Ectodermal cell (in vitro differentiated cells): Measurements from ENCODE around the gene ZNF618.

Experiments
- H3K27ac ChIP-seq: 2 replicates; pipeline ENCODE4 v1.7.0; 2013; ENCODE audit warnings: mild to moderate bottlenecking, low read depth, low read length; ENCODE audit not compliant: insufficient read depth, poor library complexity, severe bottlenecking
- H3K27me3 ChIP-seq: 2 replicates; pipeline ENCODE4 v1.7.0; 2013; ENCODE audit warnings: mild to moderate bottlenecking, low read length; ENCODE audit not compliant: insufficient read depth, control insufficient read depth, poor library complexity, severe bottlenecking
- H3K36me3 ChIP-seq: one replicate; pipeline ENCODE4 v1.7.0; 2013; ENCODE audit warnings: low read length; ENCODE audit not compliant: control insufficient read depth, insufficient read depth
- H3K4me1 ChIP-seq: one replicate; pipeline ENCODE4 v1.7.0; 2013; ENCODE audit warnings: low read length; ENCODE audit not compliant: control insufficient read depth, insufficient read depth
- H3K4me3 ChIP-seq: 2 replicates; pipeline ENCODE4 v1.7.0; 2013; ENCODE audit warnings: low read depth, low read length, control low read depth; ENCODE audit not compliant: insufficient read depth
- H3K9me3 ChIP-seq: 2 replicates; pipeline ENCODE4 v1.7.0; 2013; ENCODE audit warnings: mild to moderate bottlenecking, low read length, moderate library complexity; ENCODE audit not compliant: control insufficient read depth
- WGBS, 2 experiments: methylation state at CpG; one replicate each; pipeline ENCODE4 v1.1.7; 2013; ENCODE audit warnings: missing lambda C conversion rate in 2 of 2; 5-methylcytosine and 5-hydroxymethylcytosine counted together

ZNF618 gene

GRCh38 chr9:113918697-113919350 is 42.7 kb downstream of the ZNF618 start:
- Histone ChIP-seq H3K36me3 (peaks cover 3% of the 10 kb centered on the region), H3K9me3 (no peaks in the 10 kb centered on the region), H3K27me3 (no peaks in the 10 kb centered on the region), H3K27ac (no peak overlapping the region), H3K4me3 (no peak overlapping the region), H3K4me1 (no peaks in the 10 kb centered on the region)
- 86 to 93% methylated on average over 8 of the region's 8 CpGs for WGBS, 2 experiments

- Histone ChIP-seq H3K9me3 (no peaks in the 10 kb centered on the region), H3K36me3 (peaks cover 3% of the 10 kb centered on the region), H3K27ac (no peak overlapping the region), H3K4me3 (no peak overlapping the region), H3K27me3 (no peaks in the 10 kb centered on the region), H3K4me1 (no peaks in the 10 kb centered on the region)
- 91 to 93% methylated on average over 9 of the region's 9 CpGs for WGBS, 2 experiments
These were observed 43.3 kb downstream of the ZNF618 start for GRCh38 chr9:113919382-113919781.

DNA sequence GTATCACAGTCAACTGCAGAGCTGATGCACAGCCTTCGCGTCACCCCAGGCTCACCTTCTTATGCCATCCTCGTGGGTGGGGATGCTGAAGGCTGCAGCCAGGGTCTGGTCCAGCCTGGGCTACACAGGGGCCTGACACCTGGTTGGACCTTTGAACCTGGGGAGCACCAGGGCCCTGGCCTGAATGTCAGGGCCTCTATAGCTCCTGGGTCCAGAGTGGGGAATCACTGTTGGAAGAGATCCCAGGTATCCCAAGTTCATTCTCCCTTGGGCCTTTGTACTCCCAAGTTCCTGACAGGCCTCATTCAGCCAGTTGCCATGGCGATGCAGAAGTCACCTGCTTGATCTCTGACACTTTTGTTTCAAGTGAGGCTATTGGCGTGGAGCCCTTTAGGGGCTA is 43.8 kb downstream of the ZNF618 start:
- no peak overlapping the region for H3K4me3 ChIP-seq
- 92 to 95% methylated on average over 5 of the region's 5 CpGs for WGBS, 2 experiments
- H3K27me3 ChIP-seq, result no peaks in the 10 kb centered on the region
- no peaks in the 10 kb centered on the region for H3K9me3 ChIP-seq
- no peaks in the 10 kb centered on the region for H3K4me1 ChIP-seq
- H3K36me3 ChIP-seq, result peaks cover 3% of the 10 kb centered on the region
- no peak overlapping the region for H3K27ac ChIP-seq

DNA sequence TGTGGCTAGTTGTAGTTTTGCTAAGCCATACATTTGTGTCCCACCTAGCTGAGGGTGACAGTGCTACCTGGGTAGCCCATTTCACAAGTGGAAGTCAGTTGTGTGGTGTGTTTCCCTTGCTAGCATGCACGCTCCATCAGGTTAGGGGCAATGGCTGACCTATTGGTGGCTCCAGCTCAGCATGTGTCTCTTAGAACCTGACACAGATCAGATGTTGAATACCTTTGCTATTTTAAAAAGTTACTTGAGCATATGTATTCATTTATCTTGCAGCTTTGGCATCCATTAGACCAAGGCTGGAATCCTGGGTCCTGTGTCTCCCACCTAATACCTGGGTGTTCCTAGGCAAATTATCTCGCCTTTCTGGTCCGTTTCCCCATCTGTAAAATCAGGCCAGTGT is 44.8 kb downstream of the ZNF618 start:
- peaks cover 3% of the 10 kb centered on the region for H3K36me3 ChIP-seq
- H3K9me3 ChIP-seq, result no peaks in the 10 kb centered on the region
- no peak overlapping the region for H3K27ac ChIP-seq
- WGBS, 2 experiments, result 94 to 98% methylated on average over 3 of the region's 3 CpGs
- H3K4me1 ChIP-seq, result no peaks in the 10 kb centered on the region
- no peaks in the 10 kb centered on the region for H3K27me3 ChIP-seq
- no peak overlapping the region for H3K4me3 ChIP-seq

GRCh38 chr9:113921396-113921925 is 45.4 kb downstream of the ZNF618 start:
- WGBS, 2 experiments, result 93 to 95% methylated on average over 2 to 3 of the region's 3 CpGs
- Histone ChIP-seq H3K9me3 (no peaks in the 10 kb centered on the region), H3K27me3 (no peaks in the 10 kb centered on the region), H3K4me1 (no peaks in the 10 kb centered on the region), H3K36me3 (peaks cover 3% of the 10 kb centered on the region), H3K4me3 (no peak overlapping the region), H3K27ac (no peak overlapping the region)

DNA sequence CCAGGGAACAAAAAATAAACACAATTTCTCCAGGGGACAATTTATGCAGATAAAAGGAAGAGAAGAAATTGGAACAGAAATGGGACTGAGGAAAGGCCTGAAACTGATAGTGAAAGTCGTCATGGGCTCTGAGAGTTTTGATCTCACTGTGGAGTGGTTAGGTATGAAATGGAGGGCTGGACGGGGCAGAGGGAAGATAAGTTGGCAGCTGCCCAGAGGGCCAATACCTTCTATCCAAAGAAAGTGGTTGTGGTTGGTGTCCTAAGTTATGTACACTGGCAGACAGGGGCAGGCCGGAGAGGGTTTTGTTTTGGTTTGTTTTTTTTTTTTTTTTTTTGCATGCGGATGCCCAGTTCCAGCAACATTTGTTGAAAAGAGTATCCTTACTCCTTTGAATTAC is 46.1 kb downstream of the ZNF618 start:
- Histone ChIP-seq H3K9me3 (no peaks in the 10 kb centered on the region), H3K4me3 (no peak overlapping the region), H3K27me3 (no peaks in the 10 kb centered on the region), H3K27ac (no peak overlapping the region), H3K4me1 (no peaks in the 10 kb centered on the region), H3K36me3 (peaks cover 5% of the 10 kb centered on the region)
- 91 to 97% methylated on average over 3 of the region's 4 CpGs for WGBS, 2 experiments

- 91% methylated on average over 1 of the region's 1 CpG; no CpG with 5 or more reads in 1 of the 2 experiments for WGBS, 2 experiments
- Histone ChIP-seq H3K4me3 (no peak overlapping the region), H3K4me1 (peaks cover 14% of the 10 kb centered on the region), H3K9me3 (peaks cover 2% of the 10 kb centered on the region), H3K36me3 (peaks cover 5% of the 10 kb centered on the region), H3K27me3 (no peaks in the 10 kb centered on the region), H3K27ac (no peak overlapping the region)
These were observed 50.1 kb downstream of the ZNF618 start for GRCh38 chr9:113926211-113926610.

DNA sequence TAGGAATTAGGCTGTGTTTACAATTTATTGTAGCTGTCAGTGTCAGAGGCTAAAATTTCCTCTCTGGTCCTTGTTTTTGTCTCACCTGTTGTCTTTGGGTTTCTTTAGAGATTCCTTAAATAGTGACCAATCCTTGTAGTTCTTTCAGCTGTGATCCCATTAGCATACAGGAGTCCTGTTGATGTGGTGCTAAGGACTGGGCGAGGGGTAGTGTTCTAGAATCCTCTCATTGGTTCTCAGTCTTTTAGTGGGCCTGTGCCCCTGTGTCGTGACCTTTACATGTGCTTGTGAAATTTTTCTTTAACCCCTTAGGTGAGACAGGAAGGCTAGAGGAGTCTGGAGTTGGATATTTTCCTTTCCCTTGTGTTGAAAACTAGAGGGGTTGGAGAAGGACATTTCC is 51.2 kb downstream of the ZNF618 start:
- Histone ChIP-seq H3K9me3 (peaks cover 2% of the 10 kb centered on the region), H3K4me1 (peaks cover 15% of the 10 kb centered on the region), H3K27ac (no peak overlapping the region), H3K27me3 (no peaks in the 10 kb centered on the region), H3K4me3 (no peak overlapping the region), H3K36me3 (peaks cover 2% of the 10 kb centered on the region)
- 63 to 65% methylated on average over 2 of the region's 2 CpGs for WGBS, 2 experiments

DNA sequence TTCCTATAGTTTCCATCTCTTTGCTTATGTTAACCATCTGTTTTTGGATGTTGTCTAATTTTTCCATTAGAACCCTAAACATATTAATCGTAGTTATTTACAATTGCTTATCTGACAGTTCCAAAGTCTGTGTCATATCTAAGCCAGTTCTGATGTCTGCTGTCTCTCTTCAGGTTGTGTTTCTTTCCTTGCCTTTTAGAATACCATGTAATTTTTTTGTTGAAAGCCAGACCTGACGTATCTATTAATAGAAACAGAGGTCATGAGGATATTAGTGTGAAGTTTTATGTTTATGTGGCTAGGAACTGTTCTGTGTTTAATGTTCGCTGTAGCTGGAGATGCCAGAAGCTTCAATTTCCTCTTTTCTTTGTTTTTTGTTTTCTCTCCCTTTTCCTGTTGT is 52.2 kb downstream of the ZNF618 start:
- WGBS, 2 experiments, result 79 to 82% methylated on average over 3 of the region's 3 CpGs
- Histone ChIP-seq H3K4me1 (peaks cover 15% of the 10 kb centered on the region), H3K27ac (no peak overlapping the region), H3K9me3 (peaks cover 2% of the 10 kb centered on the region), H3K36me3 (peaks cover 2% of the 10 kb centered on the region), H3K27me3 (no peaks in the 10 kb centered on the region), H3K4me3 (no peak overlapping the region)

DNA sequence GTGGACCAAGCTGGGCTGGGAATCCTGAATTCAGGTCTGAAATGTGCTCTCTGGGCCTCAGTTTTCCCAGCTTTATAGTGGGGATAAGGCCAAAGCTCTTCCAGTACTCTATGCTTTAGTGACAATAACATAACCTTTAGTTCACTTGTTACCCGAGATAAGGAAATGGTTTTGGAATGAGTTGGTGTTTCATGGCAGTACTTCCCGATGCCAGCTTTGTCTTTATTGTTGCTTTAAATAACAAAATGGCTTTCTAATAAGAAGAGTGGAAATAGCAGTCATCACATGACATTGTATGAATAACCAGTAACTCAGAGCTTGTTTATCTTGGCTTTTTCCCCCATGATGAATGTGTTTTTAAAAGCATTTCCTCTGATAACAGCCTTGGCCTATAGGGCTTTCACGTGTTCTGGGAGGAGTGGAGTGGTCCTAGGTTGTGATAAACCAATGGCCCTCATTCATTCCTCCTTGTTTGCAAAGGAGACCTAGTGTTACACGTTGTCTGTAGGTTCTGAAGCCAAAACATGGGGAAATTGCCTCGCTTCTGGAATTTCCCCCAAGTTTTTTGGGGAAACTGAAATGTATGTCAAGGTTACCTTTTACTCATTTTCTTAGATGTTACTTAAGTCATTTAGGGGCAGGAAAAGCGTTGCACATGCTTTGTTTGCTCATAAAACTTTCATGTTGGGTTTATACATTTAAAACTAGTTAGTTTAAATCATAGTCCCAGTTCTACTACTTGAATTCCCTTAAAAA is 53.7 kb downstream of the ZNF618 start:
- Histone ChIP-seq H3K4me3 (no peak overlapping the region), H3K27ac (no peak overlapping the region), H3K27me3 (no peaks in the 10 kb centered on the region), H3K9me3 (peaks cover 2% of the 10 kb centered on the region), H3K4me1 (peaks cover 17% of the 10 kb centered on the region), H3K36me3 (peaks cover 2% of the 10 kb centered on the region)
- 91 to 96% methylated on average over 5 to 6 of the region's 6 CpGs for WGBS, 2 experiments
